ENCODE measurements around the gene FBXL19.

GRCh38 chr16:30997725-30998711, 74.6 kb downstream of the FBXL19 start:
- TF ChIP-seq CTCF (IDR thresholded peaks at IDR 0.05) (no peak), EZH2 (IDR thresholded peaks at IDR 0.05; ENCODE audit: borderline replicate concordance, insufficient read depth, low read depth, low read length, poor library complexity, severe bottlenecking) (no peak)

All from B cell (primary cell).